Vagina (tissue), 2 donors: ENCODE results near the gene LCLAT1.

Experiments
- CTCF ChIP-seq, 3 experiments: fragments of 450-650 bp in 2 of 3; fragments of 200-600 bp in 1 of 3; sonication (generic) in 1 of 3; IDR thresholded peaks; one replicate each; pipeline ENCODE4 v1.5.1; 2017 to 2019; ENCODE audit warnings: antibody characterized with exemption in 3 of 3, mild to moderate bottlenecking in 2 of 3, moderate library complexity in 2 of 3
- POLR2A ChIP-seq, 2 donors: fragments of 450-650 bp; IDR thresholded peaks; one replicate each; pipeline ENCODE4 v1.6.1; 2017; ENCODE audit warnings: antibody characterized with exemption in 2 of 2, mild to moderate bottlenecking in 2 of 2, moderate library complexity in 2 of 2

GRCh38 chr2:30457296-30457695, 10.2 kb downstream of the LCLAT1 start:
- TF ChIP-seq CTCF (IDR thresholded peaks at IDR 0.05) (no peak), POLR2A (IDR thresholded peaks at IDR 0.05) (no peak)
